Measurements from ENCODE around the gene C3AR1. TPM values are rescaled to one million over a fixed set of nuclear protein-coding genes. Genes with fewer than 3 reads are reported as not detected.
"Not testable (repeated sequence)": the region's sequence is repeated elsewhere in the genome, so short reads cannot be mapped to it uniquely, and the experiment has no call there.

The C3AR1 gene
- total RNA-seq, 2 donors from 2014 or later, result not detected

DNA sequence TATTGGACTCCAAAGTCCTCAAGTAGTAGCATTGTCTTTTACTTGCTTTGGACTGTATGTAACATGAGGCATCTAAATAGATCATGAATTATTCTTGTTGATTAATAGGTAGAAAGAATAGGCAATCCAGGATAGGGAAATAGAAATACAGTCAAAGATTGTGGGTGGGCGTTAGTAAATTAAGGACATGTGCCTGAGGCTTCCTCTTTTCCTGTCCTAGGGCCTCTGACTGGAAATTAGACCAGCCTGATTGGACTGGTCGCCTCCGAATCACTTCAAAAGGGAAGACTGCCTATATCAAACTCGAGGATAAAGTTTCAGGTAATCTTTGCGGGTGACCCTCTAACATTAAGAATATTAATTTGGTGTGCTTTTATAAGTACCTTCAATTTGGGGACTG is 23.6 kb upstream of the C3AR1 start:
- H3K27ac ChIP-seq (ENCODE audit: low read depth, low read length), result no peak overlapping the region
- no peak overlapping the region for H3K9ac ChIP-seq (ENCODE audit: extremely low read depth, low read length, poor library complexity, severe bottlenecking)
- Mint-ChIP-seq H3K4me3 (no peak overlapping the region), H3K36me3 (ENCODE audit: low read depth) (peaks cover 55% of the 10 kb centered on the region), H3K4me1 (no peaks in the 10 kb centered on the region), H3K9me3 (no peaks in the 10 kb centered on the region), H3K27me3 (ENCODE audit: insufficient read depth) (no peaks in the 10 kb centered on the region), H3K27ac (peak overlapping the region; percentile 24)
- 92 to 93% methylated on average over 3 to 5 of the region's 5 CpGs for WGBS, 2 experiments (ENCODE audit: insufficient coverage in 1 of 2, insufficient read length in 1 of 2)
- no peaks in the 10 kb centered on the region for H3K9me3 ChIP-seq (ENCODE audit: control insufficient read depth, low read length)
- DNase-seq, result no peak
- H3K4me3 ChIP-seq (ENCODE audit: low read length), result no peak overlapping the region
- no peak for TF ChIP-seq CTCF (conservative IDR thresholded peaks at IDR 0.05)
- H3K36me3 ChIP-seq (ENCODE audit: control insufficient read depth, insufficient read depth, low read length), result peaks cover 43% of the 10 kb centered on the region
- H3K4me1 ChIP-seq (ENCODE audit: control insufficient read depth, insufficient read depth, low read length), result no peaks in the 10 kb centered on the region
- no peaks in the 10 kb centered on the region for H3K27me3 ChIP-seq (ENCODE audit: control insufficient read depth, insufficient read depth, low read length, poor library complexity, severe bottlenecking)

GRCh38 chr12:8089277-8089676 is 23.1 kb upstream of the C3AR1 start:
- not testable (repeated sequence) for H3K4me1 Mint-ChIP-seq; H3K27me3 Mint-ChIP-seq (ENCODE audit: insufficient read depth); H3K27ac Mint-ChIP-seq; H3K4me1 ChIP-seq (ENCODE audit: control insufficient read depth, insufficient read depth, low read length); H3K27me3 ChIP-seq (ENCODE audit: control insufficient read depth, insufficient read depth, low read length, poor library complexity, severe bottlenecking); DNase-seq; H3K9me3 Mint-ChIP-seq; H3K4me3 ChIP-seq (ENCODE audit: low read length); H3K4me3 Mint-ChIP-seq; H3K9me3 ChIP-seq (ENCODE audit: control insufficient read depth, low read length); H3K27ac ChIP-seq (ENCODE audit: low read depth, low read length); H3K9ac ChIP-seq (ENCODE audit: extremely low read depth, low read length, poor library complexity, severe bottlenecking)
- H3K36me3 Mint-ChIP-seq (ENCODE audit: low read depth), result peaks cover 53% of the 10 kb centered on the region
- WGBS, 2 experiments (ENCODE audit: insufficient coverage in 1 of 2, insufficient read length in 1 of 2), result 95 to 98% methylated on average over 10 to 11 of the region's 11 CpGs
- H3K36me3 ChIP-seq (ENCODE audit: control insufficient read depth, insufficient read depth, low read length), result peaks cover 39% of the 10 kb centered on the region

DNA sequence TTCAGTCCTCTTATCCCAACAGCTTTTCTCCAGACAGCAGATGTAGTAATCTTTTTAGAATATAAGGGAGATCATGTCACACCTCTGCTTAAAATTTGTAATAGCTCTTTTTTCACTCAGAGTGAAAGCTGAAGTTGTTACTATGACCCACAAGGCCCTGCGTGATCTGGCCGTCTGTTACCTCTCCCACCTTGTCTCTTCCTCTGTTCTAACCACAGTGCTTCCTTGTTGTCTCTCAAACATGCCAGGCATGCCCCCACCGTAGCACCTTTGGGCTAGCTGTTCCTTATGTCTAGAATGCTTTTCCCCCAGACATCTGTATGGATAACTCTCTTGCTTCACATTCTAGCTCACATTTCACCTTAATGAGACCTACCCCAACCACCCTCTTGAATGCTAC is 22.4 kb upstream of the C3AR1 start:
- H3K4me1 Mint-ChIP-seq, result peaks cover 1% of the 10 kb centered on the region
- H3K4me3 Mint-ChIP-seq, result no peak overlapping the region
- no peak overlapping the region for H3K4me3 ChIP-seq (ENCODE audit: low read length)
- H3K27me3 Mint-ChIP-seq (ENCODE audit: insufficient read depth), result no peaks in the 10 kb centered on the region
- no peak for TF ChIP-seq CTCF (conservative IDR thresholded peaks at IDR 0.05)
- H3K36me3 Mint-ChIP-seq (ENCODE audit: low read depth), result peaks cover 48% of the 10 kb centered on the region
- H3K27ac Mint-ChIP-seq, result peak overlapping the region; percentile 6
- 92 to 93% methylated on average over 3 of the region's 3 CpGs for WGBS, 2 experiments (ENCODE audit: insufficient coverage in 1 of 2, insufficient read length in 1 of 2)
- H3K36me3 ChIP-seq (ENCODE audit: control insufficient read depth, insufficient read depth, low read length), result peaks cover 37% of the 10 kb centered on the region
- no peak for DNase-seq
- H3K27me3 ChIP-seq (ENCODE audit: control insufficient read depth, insufficient read depth, low read length, poor library complexity, severe bottlenecking), result no peaks in the 10 kb centered on the region
- H3K9ac ChIP-seq (ENCODE audit: extremely low read depth, low read length, poor library complexity, severe bottlenecking), result no peak overlapping the region
- no peaks in the 10 kb centered on the region for H3K4me1 ChIP-seq (ENCODE audit: control insufficient read depth, insufficient read depth, low read length)
- H3K27ac ChIP-seq (ENCODE audit: low read depth, low read length), result no peak overlapping the region
- no peaks in the 10 kb centered on the region for H3K9me3 Mint-ChIP-seq
- no peaks in the 10 kb centered on the region for H3K9me3 ChIP-seq (ENCODE audit: control insufficient read depth, low read length)

GRCh38 chr12:8087666-8088065 is 21.5 kb upstream of the C3AR1 start:
- TF ChIP-seq CTCF (conservative IDR thresholded peaks at IDR 0.05), result no peak
- H3K9me3 ChIP-seq (ENCODE audit: control insufficient read depth, low read length), result no peaks in the 10 kb centered on the region
- no peak for DNase-seq
- Mint-ChIP-seq H3K36me3 (ENCODE audit: low read depth) (peaks cover 39% of the 10 kb centered on the region), H3K27ac (no peak overlapping the region), H3K4me3 (no peak overlapping the region), H3K27me3 (ENCODE audit: insufficient read depth) (no peaks in the 10 kb centered on the region), H3K9me3 (no peaks in the 10 kb centered on the region), H3K4me1 (peaks cover 7% of the 10 kb centered on the region)
- peaks cover 29% of the 10 kb centered on the region for H3K36me3 ChIP-seq (ENCODE audit: control insufficient read depth, insufficient read depth, low read length)
- H3K4me3 ChIP-seq (ENCODE audit: low read length), result no peak overlapping the region
- H3K9ac ChIP-seq (ENCODE audit: extremely low read depth, low read length, poor library complexity, severe bottlenecking), result no peak overlapping the region
- H3K27ac ChIP-seq (ENCODE audit: low read depth, low read length), result no peak overlapping the region
- no peaks in the 10 kb centered on the region for H3K27me3 ChIP-seq (ENCODE audit: control insufficient read depth, insufficient read depth, low read length, poor library complexity, severe bottlenecking)
- WGBS, 2 experiments (ENCODE audit: insufficient coverage in 1 of 2, insufficient read length in 1 of 2), result 100% methylated on average over 1 of the region's 2 CpGs; no CpG with 5 or more reads in 1 of the 2 experiments
- H3K4me1 ChIP-seq (ENCODE audit: control insufficient read depth, insufficient read depth, low read length), result no peaks in the 10 kb centered on the region

GRCh38 chr12:8084351-8084750 is 18.2 kb upstream of the C3AR1 start:
- 100% methylated on average over 2 of the region's 3 CpGs; no CpG with 5 or more reads in 1 of the 2 experiments for WGBS, 2 experiments (ENCODE audit: insufficient coverage in 1 of 2, insufficient read length in 1 of 2)
- not testable (repeated sequence) for H3K36me3 ChIP-seq (ENCODE audit: control insufficient read depth, insufficient read depth, low read length); H3K9me3 ChIP-seq (ENCODE audit: control insufficient read depth, low read length); H3K4me3 ChIP-seq (ENCODE audit: low read length); DNase-seq; H3K4me1 ChIP-seq (ENCODE audit: control insufficient read depth, insufficient read depth, low read length); H3K9ac ChIP-seq (ENCODE audit: extremely low read depth, low read length, poor library complexity, severe bottlenecking); H3K27me3 ChIP-seq (ENCODE audit: control insufficient read depth, insufficient read depth, low read length, poor library complexity, severe bottlenecking); H3K9me3 Mint-ChIP-seq; H3K27ac ChIP-seq (ENCODE audit: low read depth, low read length); H3K4me3 Mint-ChIP-seq; H3K27me3 Mint-ChIP-seq (ENCODE audit: insufficient read depth)
- peak overlapping the region; percentile 14 for H3K27ac Mint-ChIP-seq
- H3K36me3 Mint-ChIP-seq (ENCODE audit: low read depth), result peaks cover 12% of the 10 kb centered on the region
- peaks cover 15% of the 10 kb centered on the region for H3K4me1 Mint-ChIP-seq
